ENCODE measurements around the gene ZNF280D.

GRCh38 chr15:56654624-56655023 lies 78.7 kb downstream of the ZNF280D start:
- TF ChIP-seq POLR2AphosphoS5 (IDR thresholded peaks at IDR 0.05) (no peak), CTCF (IDR thresholded peaks at IDR 0.05; ENCODE audit: poor library complexity, severe bottlenecking) (no peak), TAF1 (IDR thresholded peaks at IDR 0.05; ENCODE audit: low read depth) (no peak)
